Liver (tissue), 3 donors: Measurements from ENCODE around the gene NXN.

Experiments
- CTCF ChIP-seq: fragments of 150-350 bp; IDR thresholded peaks from 2 replicates; pipeline ENCODE4 v1.5.1; 2017; ENCODE audit warnings: improper control_type of control experiment, low read depth, low read length; ENCODE audit not compliant: missing input control
- HNF4A ChIP-seq, 2 donors: conservative IDR thresholded peaks; 2 replicates each; pipeline ENCODE4 v1.6.1; 2016; ENCODE audit warnings: antibody characterized with exemption in 2 of 2, mild to moderate bottlenecking in 2 of 2
- MAX ChIP-seq: IDR thresholded peaks from 2 replicates; pipeline ENCODE4 v1.6.1; 2016; ENCODE audit warnings: antibody characterized with exemption
- RAD21 ChIP-seq, 2 donors: IDR thresholded peaks; 2 replicates each; pipeline ENCODE4 v1.6.1; 2016; ENCODE audit warnings: antibody characterized with exemption in 2 of 2, mild to moderate bottlenecking in 2 of 2
- REST ChIP-seq: IDR thresholded peaks from 2 replicates; pipeline ENCODE4 v1.6.1; 2016; ENCODE audit warnings: antibody characterized with exemption, mild to moderate bottlenecking
- ZBTB33 ChIP-seq: IDR thresholded peaks from 2 replicates; pipeline ENCODE4 v1.6.1; 2016; ENCODE audit warnings: antibody characterized with exemption
- donor health status: healthy.
- donor health status: healthy.

- TF ChIP-seq HNF4A (conservative IDR thresholded peaks at IDR 0.05) (no peak), CTCF (no peak), MAX (no peak), ZBTB33 (no peak), REST (no peak), RAD21 (IDR thresholded peaks at IDR 0.05) (no peak)
Observed at GRCh38 chr17:901964-902363, 77.6 kb downstream of the NXN start.
